C4-2B (cell line): Measurements from ENCODE around the gene CFAP99.
A peak's percentile ranks its signal among the peaks of the same experiment; 100 is the strongest.

Experiments
- H3K27ac ChIP-seq: fragments of 450-650 bp; 2 replicates; pipeline ENCODE4 v1.5.1; 2017
- ZFX ChIP-seq: fragments of 450-650 bp; IDR thresholded peaks from 2 replicates; pipeline ENCODE4 v1.6.1; 2017
- TF ChIP-seq, protein P1 (sequence below): fragments of 450-650 bp; conservative IDR thresholded peaks from 2 replicates; pipeline ENCODE4 v1.5.1; 2017; ENCODE audit warnings: mild to moderate bottlenecking

Gene CFAP99

DNA sequence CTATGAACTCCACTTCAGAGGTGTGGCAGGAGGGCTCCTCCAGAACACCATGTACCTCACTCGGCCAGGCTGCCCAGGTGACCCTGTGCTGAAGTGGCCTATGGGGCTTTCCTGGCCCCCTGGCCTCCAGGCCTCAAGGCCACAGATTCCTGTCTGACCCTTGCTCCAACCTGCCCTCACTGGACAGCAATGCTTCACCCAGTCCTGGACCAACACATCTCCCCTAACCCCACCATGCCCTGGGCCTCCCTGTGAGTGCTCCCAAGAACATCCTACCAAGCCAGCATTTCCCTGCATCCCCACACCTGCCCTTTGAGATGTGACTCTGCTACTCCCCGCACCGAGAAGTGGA is 10.8 kb upstream of the CFAP99 start:
- TF ChIP-seq ZFX = no peak
- TF ChIP-seq, protein P1, sequence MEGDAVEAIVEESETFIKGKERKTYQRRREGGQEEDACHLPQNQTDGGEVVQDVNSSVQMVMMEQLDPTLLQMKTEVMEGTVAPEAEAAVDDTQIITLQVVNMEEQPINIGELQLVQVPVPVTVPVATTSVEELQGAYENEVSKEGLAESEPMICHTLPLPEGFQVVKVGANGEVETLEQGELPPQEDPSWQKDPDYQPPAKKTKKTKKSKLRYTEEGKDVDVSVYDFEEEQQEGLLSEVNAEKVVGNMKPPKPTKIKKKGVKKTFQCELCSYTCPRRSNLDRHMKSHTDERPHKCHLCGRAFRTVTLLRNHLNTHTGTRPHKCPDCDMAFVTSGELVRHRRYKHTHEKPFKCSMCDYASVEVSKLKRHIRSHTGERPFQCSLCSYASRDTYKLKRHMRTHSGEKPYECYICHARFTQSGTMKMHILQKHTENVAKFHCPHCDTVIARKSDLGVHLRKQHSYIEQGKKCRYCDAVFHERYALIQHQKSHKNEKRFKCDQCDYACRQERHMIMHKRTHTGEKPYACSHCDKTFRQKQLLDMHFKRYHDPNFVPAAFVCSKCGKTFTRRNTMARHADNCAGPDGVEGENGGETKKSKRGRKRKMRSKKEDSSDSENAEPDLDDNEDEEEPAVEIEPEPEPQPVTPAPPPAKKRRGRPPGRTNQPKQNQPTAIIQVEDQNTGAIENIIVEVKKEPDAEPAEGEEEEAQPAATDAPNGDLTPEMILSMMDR = no peak
- no peak overlapping the region for H3K27ac ChIP-seq

DNA sequence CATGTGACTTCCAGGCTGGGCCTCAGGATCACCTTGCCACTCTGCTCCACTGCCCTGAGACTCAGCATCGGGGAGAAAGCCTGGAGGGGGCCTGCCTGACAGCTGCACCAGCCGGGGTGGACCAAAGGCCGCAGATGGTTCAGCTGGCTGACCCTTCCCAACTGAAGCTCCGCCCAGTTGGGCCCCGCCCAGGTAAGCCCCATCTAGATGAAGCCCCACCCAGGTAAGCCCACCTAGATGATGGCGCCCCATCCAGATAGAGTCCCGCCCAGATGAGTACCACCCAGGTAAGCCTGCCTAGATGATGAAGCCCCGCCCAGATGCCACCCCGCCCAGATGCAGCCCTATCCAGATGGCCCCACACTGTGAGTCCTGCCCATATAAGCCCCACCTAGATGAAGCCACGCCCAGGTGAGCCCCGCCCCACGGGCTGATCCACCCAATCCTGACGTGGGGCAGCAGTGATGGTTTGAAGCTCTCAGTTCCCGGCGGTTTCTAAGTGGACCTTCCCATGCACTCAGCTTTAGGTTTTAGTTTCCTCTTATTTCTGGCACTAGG is 10.3 kb upstream of the CFAP99 start:
- TF ChIP-seq, protein P1 = no peak
- no peak for TF ChIP-seq ZFX
- no peak overlapping the region for H3K27ac ChIP-seq

DNA sequence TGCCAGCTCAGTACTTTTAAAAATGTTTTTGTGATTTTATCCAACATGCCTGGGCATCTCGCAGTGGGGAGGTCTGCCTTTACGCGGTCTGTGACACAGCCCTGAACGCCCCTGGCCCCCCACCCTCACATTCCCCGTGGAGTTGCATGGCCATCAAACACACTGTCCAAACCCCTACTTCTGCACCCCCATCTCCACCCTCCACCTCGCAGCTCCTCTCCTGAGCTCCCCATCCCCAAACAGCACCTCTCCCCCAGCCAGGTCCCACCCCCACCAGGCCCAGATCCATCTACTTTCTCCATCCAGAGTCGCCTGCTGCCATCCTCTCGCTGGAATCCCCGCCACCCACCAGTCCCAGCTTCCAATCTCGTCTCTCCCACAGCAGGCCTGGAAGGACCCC is 9.8 kb upstream of the CFAP99 start:
- TF ChIP-seq, protein P1 = no peak
- TF ChIP-seq ZFX = no peak
- H3K27ac ChIP-seq = no peak overlapping the region

DNA sequence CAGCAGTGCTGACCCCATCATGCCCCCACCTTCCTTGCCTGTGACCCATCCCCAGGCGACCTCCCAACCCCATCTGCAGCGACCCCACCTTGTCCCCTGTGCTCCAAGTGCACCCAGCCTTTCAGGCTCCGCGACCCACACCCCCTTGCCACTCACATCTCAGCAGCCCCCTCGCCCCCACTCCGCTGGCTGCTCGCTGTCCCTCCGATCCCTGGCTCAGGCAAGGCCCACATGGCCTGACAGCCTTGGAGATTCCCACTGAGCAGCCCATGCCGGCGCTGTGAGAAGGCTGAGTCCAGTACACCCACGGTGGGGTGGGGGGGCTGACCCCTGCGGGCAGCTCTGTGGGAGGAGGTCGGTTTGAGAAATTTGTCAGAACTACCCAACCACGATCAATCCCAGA is 9.4 kb upstream of the CFAP99 start:
- TF ChIP-seq ZFX = no peak
- TF ChIP-seq, protein P1 = no peak
- H3K27ac ChIP-seq = no peak overlapping the region

DNA sequence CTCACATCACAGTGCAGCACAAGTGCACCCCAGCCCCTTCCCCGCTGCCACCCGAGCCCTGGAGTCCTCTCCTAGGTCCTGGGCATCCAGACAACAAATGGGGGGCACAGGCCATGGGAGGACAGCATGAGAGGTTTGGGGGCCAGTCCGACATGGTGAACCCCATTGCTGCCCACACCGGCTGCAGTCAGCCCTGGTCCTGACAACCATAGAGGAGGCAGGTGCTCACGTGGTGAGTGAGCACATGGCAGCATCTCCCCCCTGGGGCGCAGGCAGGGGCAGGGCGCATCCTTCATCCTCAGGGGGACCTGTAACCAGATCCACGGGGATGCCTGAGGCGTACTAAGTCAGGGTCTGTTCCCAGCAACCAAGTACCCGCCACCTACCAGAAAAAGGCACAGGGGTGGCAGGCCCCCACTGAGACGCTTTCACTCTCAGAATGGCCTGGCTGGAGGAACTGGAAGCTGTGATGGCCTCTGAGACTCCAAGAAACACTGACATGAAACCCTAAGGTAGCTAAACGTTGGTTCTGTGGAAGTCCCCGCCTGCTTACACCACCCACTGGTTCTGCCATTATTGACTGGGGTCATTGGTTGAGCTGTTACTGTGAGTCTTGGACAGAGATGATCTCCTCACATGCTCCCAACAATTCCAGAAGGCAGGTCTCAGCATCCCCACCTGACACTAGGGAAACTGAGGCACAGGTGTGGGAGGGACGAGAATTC is 6.8 kb upstream of the CFAP99 start:
- H3K27ac ChIP-seq = no peak overlapping the region
- TF ChIP-seq, protein P1 = no peak
- no peak for TF ChIP-seq ZFX

DNA sequence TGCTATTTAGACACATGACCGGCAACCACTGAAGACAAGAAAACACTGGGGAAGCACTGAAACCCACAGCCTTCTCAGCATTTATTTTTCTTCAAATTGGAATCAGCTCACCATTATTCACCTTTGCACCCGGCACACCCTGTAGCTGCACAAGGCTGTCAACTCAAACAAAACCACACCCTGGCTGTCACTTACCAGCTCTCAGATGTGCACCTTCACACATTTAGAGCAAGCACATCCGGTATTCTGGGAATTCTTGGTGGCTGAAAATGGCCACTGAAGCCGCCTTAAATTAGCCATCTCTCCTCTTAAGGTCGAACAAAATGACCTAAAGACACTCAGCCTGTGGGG is 6.2 kb upstream of the CFAP99 start:
- peak overlapping the region; percentile 31 for H3K27ac ChIP-seq
- TF ChIP-seq ZFX = no peak

DNA sequence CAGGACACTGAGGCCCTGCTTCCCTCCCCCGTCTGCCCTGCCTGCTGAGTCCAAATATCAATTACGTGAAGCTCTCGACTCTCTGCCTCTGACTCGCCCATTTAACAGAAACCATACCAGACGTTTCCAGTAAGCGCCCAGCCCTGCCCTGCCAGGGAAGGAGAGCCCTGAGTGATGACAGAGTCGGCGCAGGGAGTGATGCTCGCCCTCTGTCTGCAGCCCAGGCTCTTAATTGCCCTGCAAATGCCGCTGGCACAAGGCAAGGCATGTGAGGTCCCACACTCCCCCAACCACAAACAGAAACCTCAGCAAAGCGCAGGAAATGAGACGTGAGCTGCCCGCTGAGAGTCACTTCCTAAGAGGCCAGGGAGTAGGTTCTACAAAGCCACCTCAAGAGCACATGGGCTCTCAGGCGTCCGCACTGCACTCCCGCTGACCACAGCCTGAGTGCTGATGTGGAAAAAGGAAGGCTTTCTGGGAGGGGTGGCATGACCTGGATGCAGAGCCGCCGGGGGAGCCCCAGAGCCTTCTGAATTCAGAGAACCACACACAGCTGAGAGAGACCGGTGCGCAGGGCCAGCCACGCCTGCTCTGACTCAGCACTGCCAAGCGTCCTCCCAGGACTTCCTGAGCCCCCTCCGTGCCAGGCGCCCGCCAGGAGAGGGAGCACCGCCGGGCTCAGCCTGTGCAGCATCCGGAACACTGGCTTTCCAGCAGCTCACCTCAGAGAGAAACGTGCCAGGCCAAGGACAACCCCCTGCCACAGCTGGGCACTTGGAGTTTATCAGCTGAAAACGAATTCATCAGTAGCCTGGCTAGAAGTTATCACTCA is 5.7 kb upstream of the CFAP99 start:
- H3K27ac ChIP-seq = peak overlapping the region; percentile 31
- TF ChIP-seq, protein P1 = no peak; the same call in 1 of the 2 replicates
- no peak for TF ChIP-seq ZFX
